NCI-H2227 (cell line): ENCODE results near the gene TMEM178B.
A peak's percentile ranks its signal among the peaks of the same experiment; 100 is the strongest.
"Not testable (repeated sequence)": the region's sequence is repeated elsewhere in the genome, so short reads cannot be mapped to it uniquely, and the experiment has no call there.

Experiments used
- DNase-seq: peaks from one replicate; lab custom pipeline; 2025; ENCODE audit not compliant: unreplicated experiment; lab: John Stamatoyannopoulos, UW

The TMEM178B gene

DNA sequence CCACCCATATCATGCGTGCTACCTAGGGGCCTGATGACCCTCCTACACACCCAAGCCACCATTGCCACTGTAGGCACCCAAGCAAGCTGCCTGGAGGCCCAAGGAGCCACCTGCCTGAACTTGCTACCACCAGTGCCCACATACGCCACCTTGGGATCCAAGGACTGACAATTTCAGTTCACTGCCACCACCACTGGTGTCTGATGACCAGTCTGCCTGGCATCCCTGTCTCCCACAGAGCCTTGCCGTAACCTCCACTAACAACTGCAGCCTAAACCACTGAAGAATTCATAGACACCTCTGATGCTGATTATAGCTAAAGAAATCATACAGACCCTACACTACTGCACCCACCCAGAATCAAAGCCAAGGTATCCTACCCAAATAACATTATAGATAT, 58.8 kb downstream of the TMEM178B start:
- no peak for DNase-seq

DNA sequence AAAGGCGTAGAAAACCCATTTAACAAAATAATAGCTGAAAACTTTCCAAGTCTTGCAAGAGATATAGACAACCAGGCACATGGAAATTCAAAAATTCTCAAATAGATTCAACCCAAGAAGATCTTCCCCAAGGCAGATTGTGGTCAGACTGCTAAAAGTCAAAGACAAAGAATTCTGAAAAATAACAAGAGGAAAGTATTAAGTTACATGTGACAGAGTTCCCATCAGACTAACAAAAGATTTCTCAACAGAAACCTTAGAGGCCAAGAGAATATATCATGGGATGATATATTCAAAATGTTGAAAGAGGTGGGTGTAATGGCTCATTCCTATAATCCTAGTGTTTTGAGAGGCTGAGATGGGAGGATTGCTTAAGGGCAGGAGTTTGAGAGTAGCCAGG, 59.8 kb downstream of the TMEM178B start:
- no peak for DNase-seq

DNA sequence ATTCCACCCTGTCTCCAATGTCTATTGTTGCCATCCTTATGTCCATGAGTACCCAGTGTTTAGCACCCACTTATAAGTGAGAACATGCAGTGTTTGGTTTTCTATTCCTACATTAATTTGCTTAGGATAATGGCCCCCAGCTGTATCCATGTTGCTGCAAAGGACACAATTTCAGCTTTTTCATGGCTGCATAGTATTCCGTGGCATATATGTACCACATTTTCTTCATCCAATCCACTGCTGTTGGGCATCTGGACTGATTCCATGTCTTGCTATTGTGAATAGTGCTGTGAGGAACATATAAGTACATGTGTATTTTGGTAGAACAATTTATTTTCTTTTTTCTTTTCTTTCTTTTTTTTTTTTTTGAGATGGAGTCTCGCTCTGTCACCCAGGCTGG, 68.2 kb downstream of the TMEM178B start:
- no peak for DNase-seq

DNA sequence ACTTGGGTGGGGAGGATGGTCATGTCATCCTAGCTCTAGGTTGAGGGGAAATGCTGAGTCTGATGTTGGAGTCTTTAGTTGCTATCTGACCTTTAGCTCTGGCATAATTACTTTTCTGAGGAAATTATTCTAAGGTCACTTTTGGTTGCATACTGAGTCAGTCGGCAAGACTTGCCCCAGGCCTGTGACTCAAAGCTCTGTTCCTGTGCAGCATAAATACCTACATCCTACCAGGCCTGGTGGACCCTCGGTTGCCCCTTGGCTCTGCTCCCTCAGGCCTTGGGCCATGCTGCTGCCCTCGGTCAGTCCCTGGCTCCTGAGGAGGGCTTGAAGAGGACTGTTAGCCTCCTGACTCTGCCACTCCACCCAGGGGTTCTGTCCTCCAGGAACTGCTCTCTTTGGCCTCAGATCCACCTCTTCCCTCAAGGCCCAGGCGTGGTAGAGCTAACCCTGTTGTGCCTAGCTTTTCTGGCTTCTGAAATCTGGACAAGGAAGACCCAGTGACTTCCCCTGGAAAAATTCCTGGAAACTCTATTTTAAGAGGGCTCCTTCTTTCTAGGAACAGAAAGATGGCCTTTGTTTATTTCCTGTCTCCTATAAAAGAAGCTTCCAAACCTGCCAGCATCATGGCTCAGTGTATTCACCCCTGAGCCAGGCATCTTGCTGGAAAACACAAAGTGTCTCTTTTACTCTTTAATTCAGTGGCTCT, 71.2 kb downstream of the TMEM178B start:
- no peak for DNase-seq

DNA sequence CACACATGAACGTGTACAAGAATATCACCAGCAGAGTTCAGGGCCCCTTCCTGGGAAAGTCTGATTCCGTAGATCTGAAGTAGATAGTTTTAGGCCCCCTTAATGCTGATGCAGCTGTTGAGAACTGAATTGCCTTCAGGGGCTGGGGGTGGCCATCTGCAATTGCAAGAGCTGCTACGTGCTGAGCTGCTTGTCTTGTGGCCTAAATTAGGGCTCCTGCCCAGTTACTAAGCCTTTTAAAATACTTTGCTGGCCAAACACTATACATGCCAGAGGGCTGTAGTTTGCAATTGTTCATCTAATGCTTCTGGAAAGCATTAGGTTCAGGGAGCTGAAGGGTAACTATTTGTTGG, 71.7 kb downstream of the TMEM178B start:
- no peak for DNase-seq

DNA sequence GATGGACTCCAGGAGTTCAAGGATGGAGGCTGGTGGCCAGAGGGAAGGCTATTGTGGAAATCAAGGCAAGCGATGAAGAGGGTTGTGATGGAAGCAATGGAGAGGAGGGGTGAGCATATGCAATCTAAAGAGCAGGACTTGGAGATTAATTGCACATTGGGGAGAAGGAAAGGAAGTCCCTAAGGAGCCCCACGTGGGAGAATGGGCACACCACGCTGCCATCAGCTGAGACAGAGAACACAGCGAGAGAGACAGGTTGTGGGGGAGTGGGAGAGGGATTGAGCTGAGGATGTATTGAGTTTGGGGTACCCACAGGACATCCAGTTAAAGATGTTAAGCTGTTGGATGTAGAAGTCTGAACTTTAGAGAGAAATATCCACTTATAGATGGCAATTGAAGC, 73.6 kb downstream of the TMEM178B start:
- no peak for DNase-seq

DNA sequence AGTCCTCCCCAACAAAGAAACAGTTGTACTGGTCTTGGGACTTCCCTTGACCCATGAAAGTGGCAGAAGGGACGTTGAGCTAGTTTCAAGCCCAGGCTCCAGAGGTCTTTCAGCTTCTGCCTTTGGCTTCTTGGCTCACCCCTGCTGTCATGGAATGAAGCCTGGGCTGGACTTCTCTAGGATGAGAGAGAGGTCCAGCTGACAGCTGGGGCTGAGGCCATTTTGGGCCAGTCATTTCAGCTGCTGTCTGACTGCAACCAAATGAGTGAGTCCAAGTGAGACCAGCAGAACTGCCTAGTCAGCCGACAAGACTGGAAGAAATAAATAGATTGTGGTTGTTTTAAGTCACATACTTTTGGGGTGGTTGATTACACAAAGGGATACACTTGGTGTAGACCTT, 76.6 kb downstream of the TMEM178B start:
- DNase-seq = no peak

DNA sequence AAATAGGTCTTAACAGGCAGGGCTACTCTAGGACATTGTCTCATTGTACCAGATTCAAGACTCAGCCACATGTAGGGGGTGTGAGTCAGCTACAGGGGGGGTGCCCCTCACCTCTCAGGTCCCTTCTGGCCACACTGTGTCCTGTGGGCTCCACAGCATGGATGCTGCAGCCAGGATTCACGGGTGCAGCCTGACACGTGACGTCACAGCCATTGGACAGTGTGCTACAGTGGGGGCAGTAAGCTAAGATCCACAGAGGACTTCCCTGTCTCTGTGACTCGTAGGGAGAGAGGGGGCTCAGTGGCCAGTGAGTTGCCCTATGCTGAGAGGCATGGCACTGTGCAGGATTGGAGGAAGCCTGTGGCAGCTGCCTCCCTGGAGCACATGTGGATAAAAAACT, 77.9 kb downstream of the TMEM178B start:
- DNase-seq = no peak

DNA sequence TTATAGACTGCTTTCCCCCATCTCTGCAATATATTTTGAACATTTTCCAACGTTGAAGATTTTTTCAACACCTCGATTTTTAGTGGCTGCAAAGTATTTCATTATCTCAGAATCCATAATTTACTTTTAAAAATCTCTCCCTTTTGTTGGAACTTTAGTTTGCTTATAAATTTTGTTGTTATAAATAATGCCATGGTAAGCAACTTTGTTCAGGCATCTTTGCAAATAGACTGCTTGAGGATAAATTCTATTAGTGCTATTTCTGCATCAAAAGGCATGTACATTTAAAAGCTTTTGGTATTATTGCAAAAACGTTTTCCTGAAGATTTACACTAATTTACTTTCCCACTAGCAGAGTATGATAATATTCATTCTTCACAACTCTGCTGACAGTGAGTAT, 79.4 kb downstream of the TMEM178B start:
- DNase-seq = no peak

DNA sequence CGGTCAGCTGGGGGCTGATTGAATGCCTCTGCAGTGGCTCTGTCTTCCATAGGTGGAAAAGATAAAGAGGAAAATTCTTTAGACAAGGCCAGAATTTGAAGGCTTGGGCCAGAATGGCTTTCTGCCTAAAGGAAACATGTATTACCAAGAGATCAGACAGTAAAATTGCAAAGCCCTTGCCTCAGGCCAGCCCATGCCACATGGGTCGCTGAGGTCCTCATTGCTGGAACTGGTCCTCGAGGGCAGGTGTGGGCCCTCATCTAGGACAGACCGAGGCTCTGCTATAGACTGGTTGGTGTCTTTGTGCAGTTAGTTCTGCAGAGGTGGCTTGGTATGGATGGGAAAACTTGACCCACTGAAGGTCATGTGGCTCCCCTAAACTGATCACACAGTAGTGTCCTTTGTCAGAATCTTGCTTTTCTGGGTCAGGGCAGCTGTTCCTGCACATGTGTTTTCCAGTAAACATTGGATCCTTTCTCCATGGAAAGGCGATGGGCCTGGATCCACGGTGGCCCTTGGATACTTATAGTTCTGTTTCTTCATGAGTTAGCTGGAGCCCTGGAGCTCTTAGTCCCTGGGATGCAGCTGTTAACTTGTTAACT, 80.4 kb downstream of the TMEM178B start:
- DNase-seq = no peak

DNA sequence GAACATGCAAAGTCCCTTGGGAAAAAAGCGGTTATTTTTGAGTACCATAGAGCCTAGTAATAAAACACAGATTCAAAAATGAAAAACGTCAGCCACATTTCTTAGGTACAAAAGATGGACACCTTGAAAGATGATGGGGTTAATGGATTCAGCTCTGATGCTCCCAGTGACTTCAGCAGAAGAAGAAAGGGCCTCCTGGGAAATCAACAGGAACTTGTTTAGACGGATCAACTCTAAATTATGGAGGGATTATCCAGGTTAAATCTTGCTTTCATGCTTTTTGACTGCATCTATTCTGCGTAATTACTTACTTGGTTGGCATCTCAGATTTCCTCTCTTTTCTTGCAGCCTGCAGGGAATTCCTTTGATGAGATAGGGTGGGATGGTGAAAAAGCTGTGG, 82.5 kb downstream of the TMEM178B start:
- DNase-seq = no peak

DNA sequence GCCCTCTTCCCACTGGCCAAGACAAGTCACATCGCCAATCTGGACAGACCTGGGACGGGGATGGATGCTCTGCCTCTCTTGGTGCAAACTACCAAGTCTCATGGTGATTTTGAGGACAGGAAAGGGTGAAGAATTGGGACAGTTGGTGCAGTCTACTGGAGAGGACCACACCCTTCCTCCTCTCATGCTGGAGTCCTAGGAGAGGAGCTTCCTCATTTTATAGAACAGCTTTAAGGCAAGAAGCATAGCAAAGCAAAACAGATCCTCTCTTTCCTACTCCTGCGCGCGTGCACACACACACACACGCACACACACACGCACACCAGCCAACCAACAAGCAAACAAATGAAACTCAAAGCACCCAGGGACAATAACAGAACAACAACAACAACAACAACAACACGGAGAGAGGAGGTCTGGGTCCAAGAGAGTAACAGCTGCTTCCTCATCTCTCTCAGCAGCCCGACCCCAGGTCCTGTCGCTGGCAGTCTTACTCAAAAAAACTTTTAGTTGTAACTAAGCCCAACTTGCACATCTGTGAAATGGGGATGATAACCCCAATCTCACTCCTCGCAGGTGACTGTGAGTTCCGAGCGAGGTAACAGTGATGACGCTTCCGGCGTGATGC, 83.4 kb downstream of the TMEM178B start:
- no peak for DNase-seq

DNA sequence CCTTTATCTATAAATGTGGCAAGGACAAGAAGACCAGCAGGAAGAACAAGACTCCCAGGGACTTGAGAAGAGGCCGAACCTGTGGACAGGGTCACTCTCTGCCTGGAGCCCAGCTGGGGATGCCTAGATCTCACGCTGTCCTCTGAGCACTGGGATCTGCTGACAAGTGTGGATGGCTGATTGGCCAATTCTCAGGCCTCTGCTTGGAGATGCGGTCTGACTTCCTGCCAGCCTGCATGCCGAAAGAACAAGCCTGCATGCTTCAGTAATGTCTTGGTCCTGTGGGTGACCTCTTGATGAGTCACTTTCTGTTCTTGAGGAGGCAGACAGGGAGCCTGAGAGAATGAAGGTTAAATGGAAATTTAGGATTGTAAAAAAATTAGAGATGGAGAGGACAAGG, 84.7 kb downstream of the TMEM178B start:
- peak; percentile 13 for DNase-seq

DNA sequence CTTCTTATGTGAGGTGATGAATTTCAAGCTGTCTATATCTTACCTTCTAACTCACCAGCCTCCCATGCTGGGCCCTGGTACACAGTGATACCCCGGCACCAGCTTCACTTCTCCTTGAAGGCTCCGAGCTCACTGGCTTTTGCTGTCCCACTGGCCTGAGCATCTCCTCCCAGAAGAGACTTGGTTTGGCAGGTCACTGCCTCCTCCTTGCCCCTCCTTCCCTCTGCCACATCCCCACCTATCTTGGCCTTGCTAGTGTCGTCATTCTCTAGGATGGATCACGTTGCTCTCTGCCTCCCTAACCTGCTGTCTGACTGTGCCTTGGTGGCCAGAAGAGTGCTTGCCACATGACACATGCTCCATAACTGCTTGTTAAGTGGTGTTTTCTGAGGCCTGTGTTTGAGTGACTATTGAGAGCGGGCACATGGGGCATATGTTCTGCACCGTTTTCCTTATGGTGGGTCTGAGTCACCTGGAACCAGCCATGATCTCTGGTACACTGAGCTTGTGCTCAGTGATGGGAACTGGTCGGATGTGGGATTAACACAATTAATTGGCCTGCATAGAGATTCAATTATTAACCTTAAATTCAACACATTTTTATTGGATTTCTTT, 86.5 kb downstream of the TMEM178B start:
- no peak for DNase-seq

DNA sequence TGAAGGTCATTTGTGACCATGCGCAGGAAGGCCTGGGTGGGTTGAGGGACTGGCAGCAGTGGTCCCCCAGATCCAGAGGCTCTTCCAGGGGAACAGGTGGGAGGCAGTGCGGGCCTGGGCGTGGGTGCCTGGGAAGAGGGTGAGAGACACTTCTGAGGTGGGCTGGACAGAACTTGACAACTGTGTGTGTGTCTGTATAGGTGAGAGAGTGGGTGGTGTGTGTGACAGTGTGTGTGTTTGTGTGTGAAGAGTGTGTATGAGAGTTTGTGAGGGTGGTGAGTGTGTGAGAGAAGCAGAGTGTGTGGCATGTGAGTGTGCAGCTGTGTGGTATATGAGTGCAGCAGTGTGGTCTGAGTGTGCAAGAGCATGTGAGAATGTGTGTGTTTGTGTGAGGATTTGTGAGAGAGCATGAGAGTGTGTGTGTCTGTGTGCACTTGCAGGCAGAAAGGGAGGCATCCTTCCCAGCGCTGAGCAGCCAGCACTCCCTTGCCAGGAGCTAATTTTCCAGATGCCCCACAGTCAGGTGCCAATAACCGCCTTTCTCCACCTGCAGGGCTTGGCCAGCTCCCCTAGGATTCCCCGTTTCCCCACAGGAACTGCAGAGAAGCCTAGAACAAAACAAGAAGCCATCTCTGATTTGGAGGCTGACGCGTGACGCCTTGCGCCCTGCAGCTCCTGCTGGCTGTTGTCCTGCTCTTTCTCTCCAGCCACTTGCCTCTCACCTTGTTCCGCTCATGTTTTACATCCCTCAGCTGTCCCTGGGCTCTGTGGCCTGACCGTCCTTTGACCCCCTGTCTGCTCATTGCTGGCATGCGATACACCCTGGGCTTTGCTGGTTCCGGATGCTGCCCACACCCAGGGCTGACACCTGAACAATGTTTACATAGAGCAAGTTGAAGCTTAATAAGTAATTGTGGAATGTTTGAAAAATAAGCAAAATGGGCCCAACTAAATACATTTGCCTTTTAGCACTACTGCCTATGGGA, 88.0 kb downstream of the TMEM178B start:
- no peak for DNase-seq

DNA sequence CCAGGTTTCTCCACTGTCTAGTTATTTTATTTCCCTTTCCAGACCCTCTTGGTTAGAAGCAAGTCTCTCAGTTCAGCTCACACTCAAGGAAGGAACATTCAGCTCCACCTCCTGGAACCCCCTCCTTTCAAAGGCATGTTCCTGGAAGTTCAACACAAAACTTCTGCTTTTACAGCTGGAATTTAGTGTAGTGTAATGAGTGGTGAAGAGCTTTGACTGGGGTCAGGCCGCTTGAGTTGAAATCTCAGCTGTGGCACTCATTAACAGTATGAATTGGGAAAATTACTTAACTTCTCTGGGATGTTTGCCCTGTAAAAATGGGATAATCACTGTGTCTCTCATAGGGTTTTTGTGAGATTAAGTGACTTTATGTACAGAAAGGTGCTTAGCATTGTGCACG, 91.7 kb downstream of the TMEM178B start:
- no peak for DNase-seq

DNA sequence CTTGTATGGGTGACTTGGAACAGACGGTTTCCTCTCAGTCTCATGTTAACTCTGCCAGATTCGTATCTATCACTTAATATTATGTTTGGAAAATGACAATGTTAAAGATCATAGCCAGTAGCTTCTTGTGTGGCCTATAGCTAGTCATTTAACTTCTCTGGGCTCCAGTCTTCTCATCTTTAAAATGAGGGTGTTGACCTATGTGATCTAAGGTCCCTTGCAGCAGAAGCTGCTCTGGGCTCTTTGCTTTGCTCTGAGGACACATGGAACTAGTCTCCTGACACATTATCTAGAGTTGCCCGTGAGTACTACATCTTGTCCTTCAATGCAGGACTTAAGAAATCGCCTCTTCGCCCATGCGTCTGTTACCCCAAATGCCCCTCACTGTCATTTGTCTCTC, 93.1 kb downstream of the TMEM178B start:
- DNase-seq = no peak

DNA sequence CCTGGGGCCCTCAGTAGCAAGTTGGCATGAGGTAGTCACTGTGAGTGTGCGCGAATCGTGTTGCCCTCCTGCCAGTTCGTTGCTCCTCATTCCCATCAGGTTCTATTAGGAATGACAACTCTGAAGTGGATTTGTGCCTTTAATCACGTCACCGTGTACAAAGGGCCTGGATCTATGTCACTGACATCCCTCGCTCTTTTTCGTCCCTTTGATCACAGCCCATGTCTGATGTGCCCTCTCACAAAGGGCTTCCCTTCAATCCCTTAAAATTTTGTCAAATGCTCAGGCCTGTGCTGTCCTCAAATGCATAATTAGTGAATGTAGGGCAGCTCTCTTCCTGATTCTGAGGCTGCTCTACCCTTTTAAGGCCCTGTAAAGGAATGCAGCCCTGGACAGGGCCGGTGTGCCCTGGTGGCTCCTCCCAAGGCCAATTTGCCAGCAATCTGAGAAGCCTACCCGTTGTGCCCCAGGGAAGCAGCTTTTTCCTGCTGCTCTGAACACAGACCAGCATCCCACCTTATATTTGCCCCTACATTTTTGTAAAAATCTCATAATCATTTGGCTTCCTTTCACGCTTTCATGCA, 93.6 kb downstream of the TMEM178B start:
- DNase-seq = no peak

DNA sequence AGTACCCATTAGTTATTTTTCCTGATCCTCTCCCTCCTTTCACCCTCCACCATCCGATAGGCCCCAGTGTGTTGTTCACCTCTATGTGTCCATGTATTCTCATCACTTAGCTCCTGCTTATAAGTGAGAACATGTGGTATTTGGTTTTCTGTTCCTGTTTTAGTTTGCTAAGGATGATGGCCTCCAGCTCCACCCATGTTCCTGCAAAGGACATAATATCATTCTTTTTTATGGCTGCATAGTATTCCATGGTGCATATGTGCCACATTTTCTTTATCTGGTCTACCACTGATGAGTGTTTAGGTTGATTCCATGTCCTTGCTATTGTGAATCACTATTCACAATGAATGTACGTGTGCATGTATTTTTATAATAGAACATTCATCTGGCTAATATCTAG, 95.3 kb downstream of the TMEM178B start:
- not testable (repeated sequence) for DNase-seq

DNA sequence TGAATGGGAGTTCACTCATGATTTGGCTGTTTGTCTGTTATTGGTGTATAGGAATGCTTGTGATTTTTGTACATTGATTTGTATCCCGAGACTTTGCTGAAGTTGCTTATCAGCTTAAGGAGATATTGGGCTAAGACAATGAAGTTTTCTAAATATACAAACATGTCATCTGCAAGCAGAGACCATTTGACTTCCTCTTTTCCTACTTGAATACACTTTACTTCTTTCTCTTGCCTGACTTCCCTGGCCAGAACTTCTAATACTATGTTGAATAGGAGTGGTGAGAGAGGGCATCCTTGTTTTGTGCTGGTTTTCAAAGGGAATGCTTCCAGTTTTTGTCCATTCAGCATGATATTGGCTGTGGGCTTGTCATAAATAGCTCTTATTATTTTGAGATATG, 101.9 kb downstream of the TMEM178B start:
- not testable (repeated sequence) for DNase-seq

DNA sequence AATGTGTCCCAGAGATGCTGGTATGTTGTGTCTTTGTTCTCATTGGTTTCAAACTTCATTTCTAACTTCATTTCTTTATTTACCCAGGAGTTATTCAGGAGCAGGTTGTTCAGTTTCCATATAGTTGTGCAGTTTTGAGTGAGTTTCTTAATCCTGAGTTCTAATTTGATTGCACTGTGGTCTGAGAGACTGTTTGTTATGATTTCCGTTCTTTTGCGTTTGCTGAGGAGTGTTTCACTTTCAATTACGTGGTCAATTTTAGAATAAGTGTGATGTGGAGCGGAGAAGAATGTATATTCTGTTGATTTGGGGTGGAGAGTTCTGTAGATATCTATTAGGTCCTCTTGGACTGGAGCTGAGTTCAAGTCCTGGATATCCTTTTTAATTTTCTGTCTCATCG, 103.3 kb downstream of the TMEM178B start:
- DNase-seq = not testable (repeated sequence)
